Bronchial epithelial cell (primary cell): Measurements from ENCODE around the gene HIGD1C. TPM values are rescaled to one million over a fixed set of nuclear protein-coding genes. Genes with fewer than 3 reads are reported as not detected.

Source experiments
- DNase-seq: peaks from one replicate; pipeline ENCODE4 v3.0.0-alpha.2; 2010; ENCODE audit warnings: low read depth
- FAIRE-seq: peaks from 2 replicates; lab custom pipeline; 2011; peaks lifted over from hg19 to GRCh38; lab: Jason Lieb, UNC
- H3K27me3 ChIP-seq: 2 replicates; pipeline ENCODE4 v1.5.1; 2011; ENCODE audit warnings: low read length; ENCODE audit not compliant: control insufficient read depth, insufficient read depth
- H3K36me3 ChIP-seq: 2 replicates; pipeline ENCODE4 v1.5.1; 2011; ENCODE audit warnings: low read length; ENCODE audit not compliant: control insufficient read depth, insufficient read depth
- H3K4me3 ChIP-seq: 2 replicates; pipeline ENCODE4 v1.5.1; 2011; ENCODE audit warnings: mild to moderate bottlenecking, low read depth, low read length, control low read depth
- total RNA-seq: library from RNA; depleted of rRNA; stranded (reverse); fragments of >200 nt; gene quantifications from 2 replicates; pipeline ENCODE4 v1.2.1, GENCODE V29; 2014
- TF ChIP-seq, protein P1 (sequence below): IDR thresholded peaks from 2 replicates; pipeline ENCODE4 v1.5.1; 2011; ENCODE audit warnings: mild to moderate bottlenecking, moderate library complexity, low read length, control low read depth, inconsistent platforms; ENCODE audit not compliant: insufficient read depth, severe bottlenecking

Gene HIGD1C
- total RNA-seq, 1 donor from 2014 or later = not detected

DNA sequence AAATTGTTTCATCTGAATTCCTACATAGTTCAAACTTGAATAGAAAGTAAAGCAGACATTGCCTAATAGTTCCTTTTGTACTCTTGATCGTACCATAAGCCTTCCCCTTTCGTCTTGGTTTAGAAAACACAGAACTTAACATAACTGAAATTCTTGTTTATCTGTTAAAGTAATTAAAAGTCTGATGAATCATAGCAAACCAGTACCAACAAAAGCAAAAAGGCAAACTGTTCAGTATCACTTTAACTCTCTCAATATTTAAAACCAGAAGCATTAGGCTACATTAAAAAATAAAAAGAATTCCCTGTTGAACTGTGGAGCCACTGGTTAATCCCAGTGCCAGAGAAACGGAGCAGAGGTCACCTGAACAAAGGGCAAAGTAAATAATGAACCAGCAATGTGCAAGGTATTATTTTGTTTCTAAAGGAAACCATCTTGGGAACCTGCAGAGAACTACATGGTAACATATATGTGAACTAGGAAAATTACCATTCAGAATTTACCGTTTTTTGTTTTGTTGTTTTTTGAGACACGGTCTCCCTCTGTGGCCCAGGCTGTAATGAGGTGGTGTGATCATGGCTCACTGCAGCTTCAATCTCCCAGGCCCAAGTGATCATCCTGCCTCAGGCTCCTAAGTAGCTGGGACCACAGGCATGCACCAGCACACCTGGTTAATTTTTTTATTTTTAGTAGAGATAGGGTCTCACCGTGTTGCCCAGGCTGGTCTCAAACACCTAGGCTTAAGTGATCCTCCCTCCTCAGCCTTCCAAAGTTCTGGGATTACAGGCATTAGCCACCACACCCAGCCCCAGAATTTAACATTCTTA lies 17.1 kb upstream of the HIGD1C start:
- TF ChIP-seq, protein P1, sequence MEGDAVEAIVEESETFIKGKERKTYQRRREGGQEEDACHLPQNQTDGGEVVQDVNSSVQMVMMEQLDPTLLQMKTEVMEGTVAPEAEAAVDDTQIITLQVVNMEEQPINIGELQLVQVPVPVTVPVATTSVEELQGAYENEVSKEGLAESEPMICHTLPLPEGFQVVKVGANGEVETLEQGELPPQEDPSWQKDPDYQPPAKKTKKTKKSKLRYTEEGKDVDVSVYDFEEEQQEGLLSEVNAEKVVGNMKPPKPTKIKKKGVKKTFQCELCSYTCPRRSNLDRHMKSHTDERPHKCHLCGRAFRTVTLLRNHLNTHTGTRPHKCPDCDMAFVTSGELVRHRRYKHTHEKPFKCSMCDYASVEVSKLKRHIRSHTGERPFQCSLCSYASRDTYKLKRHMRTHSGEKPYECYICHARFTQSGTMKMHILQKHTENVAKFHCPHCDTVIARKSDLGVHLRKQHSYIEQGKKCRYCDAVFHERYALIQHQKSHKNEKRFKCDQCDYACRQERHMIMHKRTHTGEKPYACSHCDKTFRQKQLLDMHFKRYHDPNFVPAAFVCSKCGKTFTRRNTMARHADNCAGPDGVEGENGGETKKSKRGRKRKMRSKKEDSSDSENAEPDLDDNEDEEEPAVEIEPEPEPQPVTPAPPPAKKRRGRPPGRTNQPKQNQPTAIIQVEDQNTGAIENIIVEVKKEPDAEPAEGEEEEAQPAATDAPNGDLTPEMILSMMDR = no peak
- Histone ChIP-seq H3K4me3 (no peak overlapping the region), H3K27me3 (no peaks in the 10 kb centered on the region), H3K36me3 (no peaks in the 10 kb centered on the region)
- DNase-seq (peak; percentile 38), FAIRE-seq (no peak)

DNA sequence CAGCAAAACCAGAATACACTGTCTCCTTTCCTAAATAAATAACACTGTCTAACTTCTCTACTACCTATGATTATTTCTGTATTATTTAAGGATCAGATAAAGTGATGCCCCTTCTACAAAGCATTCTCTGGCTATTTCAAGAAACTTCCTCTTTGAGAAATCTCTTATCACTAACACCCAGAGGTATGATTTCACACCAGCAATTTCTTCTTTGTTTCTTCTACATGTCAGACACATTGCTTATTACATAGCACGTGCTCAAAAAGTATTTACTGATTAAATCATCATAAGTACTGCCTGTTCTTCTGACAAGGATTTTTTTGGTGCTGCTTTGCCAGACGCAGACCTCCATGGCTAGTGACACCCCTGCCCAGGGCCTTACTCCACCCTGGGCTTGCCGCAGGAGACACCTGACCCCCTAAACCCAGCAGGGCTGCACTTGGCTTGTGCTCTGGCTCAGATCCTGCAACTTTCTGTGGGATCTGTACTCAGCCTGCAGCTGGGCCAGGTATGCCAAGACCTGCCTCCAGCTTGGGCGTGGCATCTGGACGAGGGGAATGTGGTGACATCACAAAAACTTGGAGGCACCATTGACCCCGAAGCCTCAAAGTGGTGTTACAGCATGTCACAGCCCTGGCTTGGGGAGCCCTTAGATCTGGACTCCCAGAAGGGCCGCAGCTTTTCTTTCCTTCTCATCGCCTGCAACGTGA lies 15.4 kb upstream of the HIGD1C start:
- H3K36me3 ChIP-seq = no peaks in the 10 kb centered on the region
- H3K27me3 ChIP-seq = no peaks in the 10 kb centered on the region
- no peak overlapping the region for H3K4me3 ChIP-seq
- DNase-seq = no peak
- no peak for FAIRE-seq
- TF ChIP-seq, protein P1 = no peak

DNA sequence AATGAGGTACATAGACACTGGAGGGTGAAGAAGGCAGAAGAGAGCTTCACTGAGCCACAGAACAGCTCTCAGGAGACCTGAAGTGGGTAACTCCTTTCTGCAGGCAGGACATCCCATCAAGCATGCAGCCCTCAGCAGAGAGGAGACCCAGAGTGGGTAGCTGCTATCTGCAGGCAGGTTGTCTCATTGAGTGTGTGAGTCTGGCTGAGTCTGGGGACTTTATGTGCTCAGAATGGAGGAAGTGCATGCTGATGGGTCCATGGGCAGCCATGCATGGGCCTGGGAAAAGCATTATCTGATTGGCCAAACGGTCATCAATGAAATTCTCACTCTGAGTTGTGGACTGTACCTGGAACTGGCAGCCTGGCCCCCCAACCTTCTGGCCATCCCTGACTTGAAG lies 14.7 kb upstream of the HIGD1C start:
- no peaks in the 10 kb centered on the region for H3K36me3 ChIP-seq
- DNase-seq (no peak), FAIRE-seq (no peak)
- H3K4me3 ChIP-seq = no peak overlapping the region
- TF ChIP-seq, protein P1 = no peak
- H3K27me3 ChIP-seq = no peaks in the 10 kb centered on the region

DNA sequence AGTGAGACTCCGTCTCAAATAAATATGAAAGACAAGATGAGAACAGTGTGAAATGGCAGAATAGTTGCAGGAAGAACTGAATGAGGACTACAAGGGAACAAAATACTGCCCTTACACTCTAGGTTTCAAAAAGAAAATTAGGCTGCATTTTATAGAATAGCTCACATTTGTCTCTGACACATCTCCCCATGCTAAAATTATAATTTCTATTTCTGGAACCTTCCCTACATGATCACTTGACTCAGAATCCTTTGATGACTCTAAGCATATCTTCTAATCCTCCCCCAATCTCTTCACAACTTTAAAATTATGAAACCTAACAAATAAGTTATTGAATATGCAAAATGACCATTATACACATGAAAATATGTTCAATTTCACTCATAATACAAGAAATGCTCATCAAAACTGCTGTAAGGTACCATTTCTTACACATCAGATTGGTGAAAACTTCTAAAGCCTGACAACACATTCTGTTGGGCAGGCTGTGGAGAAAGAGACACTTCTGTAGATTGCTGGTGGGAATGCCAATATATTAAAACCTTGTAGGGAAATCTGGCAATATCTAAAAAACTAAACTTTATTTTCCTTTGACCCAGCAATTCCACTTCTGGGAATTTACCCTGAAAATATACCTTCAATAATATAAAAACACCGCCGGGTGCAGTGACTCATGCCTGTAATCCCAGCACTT lies 4.3 kb upstream of the HIGD1C start:
- FAIRE-seq (no peak), DNase-seq (no peak)
- TF ChIP-seq, protein P1 = no peak
- Histone ChIP-seq H3K27me3 (no peaks in the 10 kb centered on the region), H3K4me3 (no peak overlapping the region), H3K36me3 (no peaks in the 10 kb centered on the region)

DNA sequence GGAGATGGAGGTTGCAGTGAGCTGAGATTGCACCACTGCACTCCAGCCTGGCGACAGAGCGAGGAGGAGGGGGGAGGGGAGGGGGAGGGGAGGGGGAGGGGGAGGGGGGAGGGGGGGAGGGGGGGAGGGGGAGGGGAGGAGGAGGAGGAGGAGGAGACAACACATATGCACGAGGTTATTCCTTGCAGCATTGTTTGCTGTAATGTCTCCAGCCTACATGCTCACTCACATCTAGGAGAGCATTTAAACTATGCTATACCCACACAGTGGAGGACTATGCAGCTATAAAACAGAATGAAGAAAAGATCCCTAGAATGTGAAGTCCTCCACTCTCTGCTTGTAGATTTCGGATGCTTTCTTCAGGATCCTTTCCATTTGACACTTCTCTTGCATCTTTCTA lies 3.5 kb upstream of the HIGD1C start:
- FAIRE-seq (no peak), DNase-seq (no peak)
- TF ChIP-seq, protein P1 = no peak
- Histone ChIP-seq H3K27me3 (no peaks in the 10 kb centered on the region), H3K36me3 (no peaks in the 10 kb centered on the region), H3K4me3 (no peak overlapping the region)
